Trophoblast cell (in vitro differentiated cells and primary cell): ENCODE data around the gene SEC16A.

Source experiments
- DNase-seq, 2 donors: peaks; one replicate each; pipeline ENCODE4 v3.0.0-alpha.2; 2016
- H2AFZ ChIP-seq: 2 replicates; pipeline ENCODE4 v1.6.1; 2013; ENCODE audit warnings: low read length, moderate library complexity, mild to moderate bottlenecking; ENCODE audit not compliant: insufficient read depth, poor library complexity
- H2AK5ac ChIP-seq: 2 replicates; pipeline ENCODE4 v1.6.1; 2013; ENCODE audit warnings: mild to moderate bottlenecking, low read length
- H2BK120ac ChIP-seq: 2 replicates; pipeline ENCODE4 v1.6.1; 2013; ENCODE audit warnings: low read length, mild to moderate bottlenecking, moderate library complexity; ENCODE audit not compliant: insufficient read depth, poor library complexity
- H2BK12ac ChIP-seq: 2 replicates; pipeline ENCODE4 v1.6.1; 2013; ENCODE audit warnings: mild to moderate bottlenecking, low read length, moderate library complexity
- H2BK5ac ChIP-seq: 2 replicates; pipeline ENCODE4 v1.6.1; 2013; ENCODE audit warnings: low read length, low read depth, moderate library complexity, mild to moderate bottlenecking; ENCODE audit not compliant: poor library complexity
- H3K14ac ChIP-seq: 2 replicates; pipeline ENCODE4 v1.6.1; 2013; ENCODE audit warnings: mild to moderate bottlenecking, low read length
- H3K18ac ChIP-seq: 2 replicates; pipeline ENCODE4 v1.6.1; 2013; ENCODE audit warnings: mild to moderate bottlenecking, low read length
- H3K23ac ChIP-seq: 2 replicates; pipeline ENCODE4 v1.6.1; 2013; ENCODE audit warnings: low read length
- H3K27ac ChIP-seq: 2 replicates; pipeline ENCODE4 v1.5.1; 2013; ENCODE audit warnings: low read depth, mild to moderate bottlenecking, inconsistent platforms, low read length, moderate library complexity
- H3K27me3 ChIP-seq: 2 replicates; pipeline ENCODE4 v1.6.1; 2013; ENCODE audit warnings: inconsistent platforms, mild to moderate bottlenecking, low read length, moderate library complexity; ENCODE audit not compliant: insufficient read depth
- H3K36me3 ChIP-seq, 2 experiments: 1 replicate in 1 of 2; 2 replicates in 1 of 2; pipeline ENCODE4 v1.6.1; 2013; ENCODE audit warnings: low read length in 2 of 2, mild to moderate bottlenecking in 2 of 2, moderate library complexity in 1 of 2; ENCODE audit not compliant: insufficient read depth in 2 of 2, control insufficient read depth in 1 of 2
- H3K4ac ChIP-seq: 2 replicates; pipeline ENCODE4 v1.6.1; 2013; ENCODE audit warnings: low read depth, mild to moderate bottlenecking, low read length, moderate library complexity
- H3K4me1 ChIP-seq, 2 experiments: 1 replicate in 1 of 2; 2 replicates in 1 of 2; pipeline ENCODE4 v1.6.1; 2013; ENCODE audit warnings: low read length in 2 of 2, mild to moderate bottlenecking in 2 of 2, moderate library complexity in 1 of 2; ENCODE audit not compliant: insufficient read depth in 2 of 2, control insufficient read depth in 1 of 2
- H3K4me2 ChIP-seq: 2 replicates; pipeline ENCODE4 v1.6.1; 2013; ENCODE audit warnings: inconsistent platforms, mild to moderate bottlenecking, low read length, moderate library complexity
- H3K4me3 ChIP-seq: 2 replicates; pipeline ENCODE4 v1.5.1; 2013; ENCODE audit warnings: mild to moderate bottlenecking, low read depth, low read length, inconsistent platforms
- H3K79me1 ChIP-seq: one replicate; pipeline ENCODE4 v1.6.1; 2013; ENCODE audit warnings: low read length
- H3K79me2 ChIP-seq: 2 replicates; pipeline ENCODE4 v1.6.1; 2013; ENCODE audit warnings: low read length, mild to moderate bottlenecking; ENCODE audit not compliant: control insufficient read depth, insufficient read depth, poor library complexity
- H3K9ac ChIP-seq: 2 replicates; pipeline ENCODE4 v1.6.1; 2013; ENCODE audit warnings: mild to moderate bottlenecking, low read length
- H3K9me3 ChIP-seq: 2 replicates; pipeline ENCODE4 v1.6.1; 2013; ENCODE audit warnings: low read depth, mild to moderate bottlenecking, control low read depth, inconsistent platforms, low read length; ENCODE audit not compliant: insufficient read depth
- H4K12ac ChIP-seq: 2 replicates; pipeline ENCODE4 v1.6.1; 2013; ENCODE audit warnings: low read depth, mild to moderate bottlenecking, low read length, moderate library complexity
- H4K8ac ChIP-seq: 2 replicates; pipeline ENCODE4 v1.6.1; 2013; ENCODE audit warnings: low read depth, mild to moderate bottlenecking, low read length, moderate library complexity
- H4K91ac ChIP-seq: one replicate; pipeline ENCODE4 v1.6.1; 2013; ENCODE audit warnings: low read depth, mild to moderate bottlenecking, low read length, moderate library complexity
- WGBS: extraction: QIAGEN DNeasy Blood & Tissue Kit; methylation state at CpG from one replicate; pipeline ENCODE4 v1.1.7; 2013; ENCODE audit warnings: missing lambda C conversion rate; ENCODE audit not compliant: insufficient read length, insufficient coverage; ENCODE audit errors: extremely low coverage; 5-methylcytosine and 5-hydroxymethylcytosine counted together

SEC16A gene

GRCh38 chr9:136530461-136531089 is 47.7 kb upstream of the SEC16A start:
- H3K27me3 ChIP-seq = no peaks in the 10 kb centered on the region

GRCh38 chr9:136529516-136530460 is 46.9 kb upstream of the SEC16A start:
- H3K23ac ChIP-seq = no peak overlapping the region
- no peak overlapping the region for H2BK120ac ChIP-seq
- no peaks in the 10 kb centered on the region for H3K79me1 ChIP-seq
- H4K12ac ChIP-seq = no peak overlapping the region
- H3K18ac ChIP-seq = no peak overlapping the region
- H3K4ac ChIP-seq = no peak overlapping the region
- H3K36me3 ChIP-seq = peaks cover 7 to 9% of the 10 kb centered on the region in 2 experiments
- no peak overlapping the region for H3K9ac ChIP-seq
- H4K91ac ChIP-seq = no peak overlapping the region
- no peak overlapping the region for H2BK12ac ChIP-seq
- peak overlapping the region; percentile 6 for H2AFZ ChIP-seq
- no CpG with 5 or more reads among the region's 40 CpGs for WGBS
- no peak overlapping the region for H4K8ac ChIP-seq
- no peak overlapping the region for H2AK5ac ChIP-seq
- no peak overlapping the region for H2BK5ac ChIP-seq
- no peak overlapping the region for H3K4me2 ChIP-seq
- no peaks in the 10 kb centered on the region for H3K9me3 ChIP-seq
- H3K27ac ChIP-seq = no peak overlapping the region
- H3K27me3 ChIP-seq = no peaks in the 10 kb centered on the region
- H3K14ac ChIP-seq = no peak overlapping the region
- H3K79me2 ChIP-seq = no peaks in the 10 kb centered on the region
- H3K4me1 ChIP-seq = no peaks in the 10 kb centered on the region
- no peak overlapping the region for H3K4me3 ChIP-seq
- peak in 1 of 2 donors; percentile 10 for DNase-seq

More at GRCh38 chr9:136530461-136531089, 47.7 kb upstream of the SEC16A start:
- H2BK12ac ChIP-seq = no peak overlapping the region
- no peak overlapping the region for H4K91ac ChIP-seq
- no peak overlapping the region for H4K8ac ChIP-seq
- no peak overlapping the region for H3K4me3 ChIP-seq
- no peak overlapping the region for H3K14ac ChIP-seq
- H3K4me1 ChIP-seq = peaks cover 0 to 3% of the 10 kb centered on the region in 2 experiments
- no peak overlapping the region for H3K18ac ChIP-seq
- H2BK5ac ChIP-seq = no peak overlapping the region
- H3K79me2 ChIP-seq = no peaks in the 10 kb centered on the region
- no peak overlapping the region for H3K23ac ChIP-seq
- DNase-seq = no peak
- no peak overlapping the region for H3K27ac ChIP-seq
- H3K9me3 ChIP-seq = no peaks in the 10 kb centered on the region
- no peak overlapping the region for H2AFZ ChIP-seq
- H2AK5ac ChIP-seq = no peak overlapping the region
- no peak overlapping the region for H3K4me2 ChIP-seq
- no CpG with 5 or more reads among the region's 20 CpGs for WGBS
- H4K12ac ChIP-seq = no peak overlapping the region
- H3K79me1 ChIP-seq = no peaks in the 10 kb centered on the region
- H3K4ac ChIP-seq = no peak overlapping the region
- H3K36me3 ChIP-seq = peaks cover 7 to 9% of the 10 kb centered on the region in 2 experiments
- H2BK120ac ChIP-seq = no peak overlapping the region
- no peak overlapping the region for H3K9ac ChIP-seq

- Histone ChIP-seq H3K36me3 (peaks cover 0 to 3% of the 10 kb centered on the region in 2 experiments), H3K9ac (no peak overlapping the region), H3K79me2 (no peaks in the 10 kb centered on the region), H3K18ac (no peak overlapping the region), H2AFZ (no peak overlapping the region), H2BK12ac (no peak overlapping the region), H3K79me1 (no peaks in the 10 kb centered on the region), H3K4ac (no peak overlapping the region), H2BK120ac (no peak overlapping the region), H4K12ac (no peak overlapping the region), H3K4me1 (no peaks in the 10 kb centered on the region), H3K27me3 (no peaks in the 10 kb centered on the region), H4K8ac (no peak overlapping the region), H3K14ac (no peak overlapping the region), H2AK5ac (no peak overlapping the region), H3K27ac (no peak overlapping the region), H2BK5ac (no peak overlapping the region), H3K9me3 (no peaks in the 10 kb centered on the region), H3K23ac (no peak overlapping the region), H3K4me2 (no peak overlapping the region), H4K91ac (no peak overlapping the region), H3K4me3 (no peak overlapping the region)
- WGBS = no CpG with 5 or more reads among the region's 12 CpGs
- DNase-seq = no peak
Observed at GRCh38 chr9:136528716-136529341, 46.0 kb upstream of the SEC16A start.
